Measurements from ENCODE around the gene F5.
"Not testable (repeated sequence)": the region's sequence is repeated elsewhere in the genome, so short reads cannot be mapped to it uniquely, and the experiment has no call there.

Gene F5

DNA sequence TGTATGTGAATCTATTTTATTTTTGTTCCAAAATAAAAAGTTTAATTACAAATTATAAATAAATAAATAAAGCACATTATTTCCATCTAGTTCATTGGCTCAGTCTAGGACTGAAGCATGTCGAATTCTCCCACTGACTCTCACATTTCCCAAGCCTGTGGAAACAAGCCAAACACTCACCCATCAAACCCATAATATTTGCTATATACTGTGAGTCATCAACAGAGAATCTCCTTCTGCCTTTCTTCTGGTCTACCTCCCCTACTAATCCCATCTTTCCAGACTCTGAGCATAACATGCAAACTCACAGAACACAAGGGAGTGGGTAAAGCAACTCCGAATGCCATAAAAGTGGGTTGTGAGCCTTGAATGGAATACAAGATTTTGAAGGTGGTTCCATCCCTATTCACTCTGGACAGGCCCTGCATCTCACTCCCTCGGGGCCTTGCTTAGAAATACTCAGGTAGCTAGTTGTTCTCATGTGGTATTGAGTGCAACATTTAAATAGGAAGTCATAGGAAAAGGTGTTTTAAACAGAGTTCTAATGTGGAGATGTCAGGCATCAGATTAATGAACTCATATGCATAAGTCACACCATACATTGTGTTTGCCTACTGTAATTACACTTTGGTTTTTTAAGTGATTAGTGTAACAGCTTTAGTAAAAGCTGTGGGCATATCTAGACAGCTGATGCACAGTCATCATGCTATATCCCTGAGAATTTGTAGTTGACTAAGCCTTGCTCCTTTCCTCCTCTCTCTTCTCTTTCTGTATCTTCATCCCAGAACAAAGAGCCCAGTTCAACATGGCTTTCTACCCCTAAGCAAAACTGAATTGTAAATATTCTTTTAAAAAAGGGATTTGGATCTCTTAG lies 47.0 kb downstream of the F5 start:
- no peak for FAIRE-seq

DNA sequence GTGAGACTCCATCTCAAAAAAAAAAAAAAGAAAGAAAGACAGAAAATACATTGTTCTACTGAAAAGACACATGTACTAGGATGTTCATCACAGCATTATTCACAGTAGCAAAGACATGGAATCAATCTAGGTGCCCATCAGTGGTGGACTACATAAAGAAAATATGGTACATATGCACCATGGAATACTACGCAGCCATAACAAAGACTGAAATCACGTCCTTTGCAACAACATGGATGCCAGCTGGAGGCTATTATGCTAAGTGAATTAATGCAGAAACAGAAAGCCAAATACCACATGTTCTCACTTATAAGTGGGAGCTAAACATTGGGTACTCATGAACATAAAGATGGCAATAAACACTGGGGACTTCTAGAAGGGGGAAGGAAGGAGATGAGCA lies 51.6 kb downstream of the F5 start:
- FAIRE-seq = no peak

DNA sequence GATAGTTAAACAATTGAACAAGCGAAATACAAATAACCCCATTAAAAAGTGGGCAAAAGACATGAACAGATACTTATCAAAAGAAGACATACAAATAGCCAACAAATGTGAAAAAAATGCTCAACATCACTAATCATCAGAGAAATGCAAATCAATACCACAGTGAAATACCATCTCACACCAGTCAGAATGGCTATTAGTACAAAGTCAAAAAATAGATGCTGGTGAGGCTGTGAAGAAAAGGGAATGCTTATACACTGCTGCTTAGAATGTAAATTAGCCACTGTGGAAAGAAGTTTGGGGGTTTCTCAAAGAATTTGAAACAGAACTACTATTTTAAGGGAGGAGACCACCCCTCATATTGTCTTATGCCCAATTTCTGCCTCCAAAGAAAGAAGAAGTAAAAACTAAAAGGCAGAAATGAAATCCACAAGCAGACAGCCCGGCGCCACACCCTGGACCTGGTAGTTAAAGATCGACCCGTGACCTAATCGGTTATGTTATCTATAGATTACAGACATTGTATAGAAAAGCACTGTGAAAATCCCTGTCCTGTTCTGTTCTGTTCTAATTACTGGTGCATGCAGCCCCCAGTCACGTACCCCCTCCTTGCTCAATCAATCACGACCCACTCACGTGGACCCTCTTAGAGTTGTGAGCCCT lies 52.6 kb downstream of the F5 start:
- not testable (repeated sequence) for FAIRE-seq

GRCh38 chr1:169530448-169530847 lies 55.8 kb downstream of the F5 start:
- no peak for FAIRE-seq

DNA sequence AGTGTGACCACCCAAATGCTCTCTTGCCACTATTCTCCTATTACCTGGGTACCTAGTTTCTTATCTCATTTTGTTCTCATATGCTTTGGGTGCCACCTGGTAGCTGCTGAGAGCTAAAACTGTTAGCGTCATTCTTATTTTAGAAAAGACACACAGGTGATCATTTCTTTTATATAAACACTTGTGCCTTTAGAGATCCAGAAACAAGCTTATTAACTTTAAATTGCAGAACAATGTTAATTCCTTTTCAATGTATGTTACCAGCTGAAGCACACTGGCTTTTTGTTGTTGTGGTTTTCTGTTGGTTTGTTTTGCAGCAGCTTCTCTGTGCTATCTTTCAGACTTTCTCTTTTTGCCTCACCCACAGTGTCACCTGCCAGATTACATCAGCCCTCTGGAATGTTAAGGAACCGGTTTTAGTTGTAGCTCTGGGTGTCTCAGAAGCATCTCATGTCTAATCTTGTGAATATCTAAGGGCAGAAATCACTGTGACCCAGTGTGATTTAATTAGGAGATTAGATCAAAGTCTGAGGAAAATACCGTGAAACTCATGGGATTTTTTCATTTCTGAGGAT lies 57.1 kb downstream of the F5 start:
- no peak for FAIRE-seq

GRCh38 chr1:169528215-169529067 lies 57.8 kb downstream of the F5 start:
- FAIRE-seq = no peak

DNA sequence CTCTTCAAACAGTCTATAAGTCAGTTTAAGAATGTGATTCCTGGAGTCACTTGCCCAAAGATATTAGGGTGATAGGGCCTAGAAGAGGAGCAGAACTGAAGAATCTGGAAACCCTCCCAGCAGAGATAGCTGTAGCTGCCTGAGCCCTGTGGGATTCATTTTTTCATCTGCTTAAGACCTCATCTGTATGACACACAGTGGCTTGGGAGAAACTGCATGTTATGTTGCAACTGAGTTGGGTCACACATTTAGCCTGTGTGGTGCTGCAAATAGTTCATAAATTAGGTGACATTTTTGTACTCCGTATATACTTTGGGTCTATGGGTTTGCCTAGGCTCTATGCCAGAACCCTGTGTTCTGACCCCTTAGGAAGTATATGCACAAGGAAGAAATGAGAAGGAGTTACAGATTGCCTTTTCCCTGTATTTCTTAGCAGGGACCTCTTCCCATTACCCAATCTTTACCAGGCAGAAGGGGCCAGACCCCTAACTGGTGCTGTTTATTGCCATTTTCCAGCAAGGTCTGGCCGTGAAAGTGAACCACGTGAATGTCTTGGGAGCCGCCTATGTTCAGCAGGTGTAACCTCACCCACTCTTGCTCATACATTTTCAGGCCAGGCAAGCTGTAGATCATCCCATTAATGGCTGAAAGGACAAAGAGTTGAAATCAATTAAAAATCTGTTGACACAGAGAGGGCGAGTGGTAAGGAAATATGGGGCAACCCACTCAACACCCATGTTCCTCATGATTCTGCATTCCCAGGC lies 58.6 kb downstream of the F5 start:
- FAIRE-seq = no peak

DNA sequence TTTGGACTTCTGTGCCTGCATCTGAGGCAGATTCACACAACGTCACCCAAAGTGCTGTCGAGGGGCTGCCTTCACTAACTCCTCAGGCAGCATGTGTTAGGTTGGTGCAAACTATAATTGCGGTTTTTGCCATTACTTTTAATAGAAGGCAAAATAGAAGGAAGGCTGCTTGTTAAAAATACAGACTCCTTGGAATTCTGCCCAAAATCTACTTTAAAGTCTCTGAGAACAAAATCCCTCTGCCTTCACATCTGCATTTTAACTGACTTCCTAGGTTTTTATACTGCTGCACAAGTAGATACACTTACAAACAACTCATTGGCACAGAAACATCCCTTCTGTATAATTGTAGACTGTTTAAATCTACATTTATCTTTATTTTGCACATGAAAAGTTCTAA lies 59.3 kb downstream of the F5 start:
- no peak for FAIRE-seq

DNA sequence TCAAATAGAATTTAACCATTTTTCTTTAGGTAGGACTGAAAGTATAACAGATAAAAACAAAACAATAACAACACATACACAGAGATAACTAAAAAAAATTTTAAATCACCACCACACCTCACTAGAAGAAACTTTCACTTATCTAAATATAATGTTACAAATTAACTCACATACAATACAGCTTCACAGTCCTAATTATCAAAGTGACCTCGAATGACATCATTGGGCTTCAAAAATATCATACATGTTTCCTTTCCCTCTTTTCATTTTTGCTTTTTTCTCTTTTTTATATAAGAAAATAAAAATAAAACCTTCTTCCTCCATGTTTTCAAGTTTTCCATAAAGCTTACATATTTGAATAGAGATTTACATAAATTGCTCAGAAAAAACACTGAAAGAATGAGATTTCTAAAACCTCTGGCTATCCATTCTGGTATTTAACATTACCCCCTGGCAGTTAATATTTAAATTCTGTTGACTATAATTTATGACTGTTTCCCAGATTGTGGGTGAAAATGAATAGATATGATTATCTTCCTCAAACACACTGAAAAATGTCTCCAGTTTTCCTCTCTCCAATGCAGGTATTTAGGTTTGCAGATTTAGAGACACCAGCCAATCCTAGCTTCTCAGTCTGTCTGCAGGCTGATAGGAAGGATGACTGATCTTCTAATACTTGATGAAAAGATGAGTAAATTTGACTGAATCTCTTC lies 60.0 kb downstream of the F5 start:
- FAIRE-seq = no peak

DNA sequence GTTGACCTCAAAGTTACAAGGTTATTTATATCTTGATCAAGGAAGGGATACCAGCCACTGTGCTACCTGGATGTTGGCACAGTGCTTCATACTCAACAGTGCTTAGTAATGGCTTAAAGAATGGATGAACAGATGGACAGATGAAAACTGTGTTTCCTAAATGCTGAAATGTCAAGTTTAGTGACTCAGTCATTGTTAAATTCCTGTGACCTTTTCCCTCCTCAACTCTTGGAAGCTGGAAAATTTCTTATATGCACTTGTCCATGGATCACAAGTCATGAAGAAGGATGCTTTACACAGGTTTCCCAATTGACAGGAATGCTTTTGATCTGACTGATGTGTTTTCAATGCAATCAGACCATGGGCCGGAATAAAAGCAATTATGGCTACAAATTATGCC lies 60.9 kb downstream of the F5 start:
- FAIRE-seq = no peak

- FAIRE-seq = no peak
These were observed 62.4 kb downstream of the F5 start for GRCh38 chr1:169523904-169524303.

DNA sequence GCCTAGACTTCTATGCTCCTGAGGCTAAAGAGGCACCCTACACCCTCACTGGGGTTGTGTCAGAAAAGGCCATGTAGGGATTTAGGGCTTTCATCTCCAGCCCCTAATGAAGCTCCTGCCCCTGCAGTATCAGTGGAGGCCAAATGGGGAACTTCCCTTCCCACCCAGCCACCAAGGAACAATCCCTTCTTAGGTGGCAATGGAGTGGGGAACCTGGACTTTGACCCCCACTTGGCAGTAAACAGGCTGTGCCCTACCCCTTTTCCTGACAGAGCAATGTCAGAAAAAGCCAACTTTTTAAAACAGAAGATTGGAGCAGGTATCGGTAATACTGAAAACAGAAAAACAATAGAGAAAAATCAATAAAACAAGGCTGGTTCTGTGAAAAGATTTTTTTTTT lies 65.1 kb downstream of the F5 start:
- no peak for FAIRE-seq

GRCh38 chr1:169517558-169518186 lies 68.6 kb downstream of the F5 start:
- FAIRE-seq = no peak

DNA sequence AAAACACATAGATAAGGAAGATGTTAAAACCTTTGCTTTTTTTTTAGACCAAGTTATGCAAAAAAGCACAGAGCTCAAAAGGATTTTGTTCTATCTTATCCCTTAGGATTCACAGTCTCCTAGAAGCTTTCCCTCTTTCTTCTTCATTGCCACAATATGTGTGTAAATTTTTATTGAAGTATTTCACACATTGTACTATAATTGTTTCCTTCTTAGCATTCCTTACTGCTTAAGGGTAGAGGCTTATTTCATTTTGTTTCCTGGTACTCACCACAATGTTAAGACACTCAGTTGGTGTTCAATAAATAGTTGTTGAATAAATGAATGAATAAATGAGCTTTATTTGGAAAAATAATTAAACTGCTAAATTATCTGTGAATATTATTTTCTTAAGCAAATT lies 70.6 kb downstream of the F5 start:
- FAIRE-seq = no peak

DNA sequence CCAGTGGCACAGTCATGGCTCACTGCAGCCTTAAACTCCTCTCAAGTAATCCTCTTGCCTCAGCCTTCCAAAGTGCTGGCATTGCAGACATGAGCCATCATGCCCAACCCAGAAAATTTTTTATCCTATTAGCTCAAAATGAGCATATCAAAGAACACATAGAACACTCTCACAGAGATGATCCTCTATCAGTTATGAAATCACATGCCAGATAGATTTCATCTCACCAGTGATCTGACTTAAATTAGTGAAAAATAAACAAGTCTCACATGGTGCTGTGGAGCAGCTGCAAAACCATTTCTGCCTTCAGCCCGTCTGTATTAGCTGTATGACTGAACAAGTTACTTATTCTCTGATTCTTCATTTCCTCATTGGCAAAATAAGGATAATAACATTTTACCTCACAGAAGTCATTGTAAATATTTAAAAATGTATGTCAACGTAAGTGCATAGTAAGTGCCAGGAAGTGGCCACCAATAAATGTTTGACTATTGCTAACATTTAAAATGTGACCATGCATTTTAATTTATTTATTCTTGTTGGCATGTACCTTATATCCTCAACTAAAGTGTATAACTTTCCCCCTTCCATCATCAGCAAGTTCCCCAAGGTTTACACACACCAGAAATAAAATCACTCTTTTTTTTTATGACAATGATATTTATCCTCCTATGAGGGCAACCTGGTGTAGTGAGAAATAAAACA lies 71.6 kb downstream of the F5 start:
- FAIRE-seq = no peak

DNA sequence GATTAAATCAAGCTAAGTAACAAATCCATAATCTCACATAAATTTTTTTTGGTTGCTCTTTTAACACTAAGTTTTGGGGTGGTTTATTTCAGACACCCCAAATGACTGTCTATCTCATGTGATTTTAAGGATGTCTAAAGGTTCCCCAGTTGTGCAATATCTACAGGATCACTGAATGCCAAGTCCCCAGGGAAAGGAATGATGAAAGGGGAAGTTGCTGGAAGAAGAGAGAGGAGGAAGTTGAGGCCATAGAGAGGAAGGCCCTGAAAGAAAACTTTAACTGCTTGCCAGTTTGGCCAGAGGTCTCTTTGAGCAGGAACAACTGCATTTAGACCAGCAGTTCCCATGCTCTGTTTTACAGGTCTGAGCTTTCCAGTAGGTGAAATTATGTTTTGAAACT lies 73.1 kb downstream of the F5 start:
- FAIRE-seq = no peak

DNA sequence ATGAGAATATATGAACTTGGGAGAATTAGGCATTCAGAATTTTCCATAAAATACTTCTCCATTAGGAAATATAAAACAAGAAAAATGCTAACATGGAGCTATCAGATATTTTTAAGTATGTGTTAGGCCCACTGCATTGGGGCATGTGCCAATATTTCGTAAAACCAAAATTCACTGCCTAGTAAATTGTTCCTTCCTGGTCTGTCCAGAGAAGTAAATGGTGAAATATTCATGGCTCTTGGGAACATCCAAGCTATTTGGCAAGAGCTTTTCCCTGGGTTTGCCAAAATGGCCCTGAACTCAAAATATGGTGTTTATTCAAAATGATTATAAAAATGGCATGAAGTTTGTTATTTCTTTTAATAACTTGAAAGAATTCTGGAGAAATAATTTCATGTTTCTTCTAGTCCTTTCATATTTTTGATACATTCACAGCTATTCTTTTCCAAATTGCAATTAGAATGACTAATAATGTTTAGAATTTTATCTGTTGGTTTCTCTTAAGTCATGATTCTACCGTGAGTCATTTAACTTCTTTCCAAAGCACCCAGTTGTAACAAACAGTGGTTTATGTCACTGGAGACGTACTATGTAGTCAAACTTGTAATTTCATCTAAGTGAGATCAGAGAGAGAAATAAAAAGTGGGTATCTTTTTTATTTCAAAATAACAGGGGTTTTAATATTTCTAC lies 74.8 kb downstream of the F5 start:
- no peak for FAIRE-seq

DNA sequence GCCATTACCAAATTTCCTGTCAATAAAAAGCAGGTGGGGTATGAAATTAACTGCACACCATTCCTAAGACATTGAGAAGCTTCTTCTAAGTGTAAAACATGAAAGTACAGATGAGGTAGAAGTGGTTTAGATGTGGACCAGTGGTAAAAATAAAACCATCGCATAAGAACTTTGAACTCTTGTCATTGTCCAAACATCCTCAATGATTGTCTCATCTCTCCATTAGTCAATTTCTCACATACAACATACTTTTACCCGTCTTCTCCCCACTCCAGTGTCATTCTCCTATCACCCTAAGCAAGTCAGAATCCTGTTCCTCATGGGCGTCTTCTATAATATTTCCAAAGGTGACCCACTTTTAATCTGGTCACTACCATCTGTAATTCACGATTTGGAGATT lies 76.2 kb downstream of the F5 start:
- no peak for FAIRE-seq

DNA sequence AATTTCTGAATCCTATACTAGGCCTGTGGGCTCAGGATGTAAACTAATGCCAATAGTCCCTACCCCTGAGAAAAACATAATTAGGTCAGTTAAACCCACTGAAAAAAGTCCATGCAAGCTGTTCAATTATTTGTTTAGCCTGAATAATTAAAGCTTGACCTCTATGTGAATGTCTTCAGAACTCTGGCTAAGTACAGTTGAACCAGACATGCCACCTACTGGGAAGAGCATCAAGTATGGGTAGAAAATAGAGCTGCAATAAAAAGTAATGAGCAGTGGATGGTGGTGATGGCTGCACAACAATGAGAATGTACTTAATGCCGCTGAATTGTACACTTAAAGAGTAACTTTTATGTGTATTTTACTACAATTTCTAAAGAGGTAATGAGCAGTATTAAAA lies 76.9 kb downstream of the F5 start:
- no peak for FAIRE-seq

Measured in A204.1 (cell line).